PC-3 (cell line): Measurements from ENCODE around the gene ZCCHC3.

Experiments
- CTCF ChIP-seq: fragments of 300-600 bp; sonication (generic); conservative IDR thresholded peaks from 2 replicates; pipeline ENCODE4 v1.5.1; 2017; ENCODE audit warnings: antibody characterized with exemption, low read depth, mild to moderate bottlenecking, low read length
- EZH2 ChIP-seq: fragments of 300-600 bp; sonication (generic); IDR thresholded peaks from one replicate; pipeline ENCODE4 v1.6.1; 2017; ENCODE audit warnings: antibody characterized with exemption, mild to moderate bottlenecking, low read length; ENCODE audit not compliant: unreplicated experiment

- TF ChIP-seq CTCF = no peak
- no peak for TF ChIP-seq EZH2
These were observed 10.9 kb upstream of the ZCCHC3 start for GRCh38 chr20:286508-286907.
